Loucy (cell line): Measurements from ENCODE around the gene GCA.

ENCODE experiments used
- H2AFZ ChIP-seq: fragments of 200-600 bp; sonication (generic); 2 replicates; pipeline ENCODE4 v1.6.0; 2016; ENCODE audit warnings: antibody characterized with exemption, mild to moderate bottlenecking, low read length, moderate library complexity
- H3F3A ChIP-seq: fragments of 200-600 bp; 2 replicates; pipeline ENCODE4 v1.6.0; 2016; ENCODE audit warnings: antibody characterized with exemption, low read depth, mild to moderate bottlenecking
- H3K27me3 ChIP-seq: fragments of 200-600 bp; sonication (generic); 2 replicates; pipeline ENCODE4 v1.6.1; 2014; ENCODE audit warnings: low read length, mild to moderate bottlenecking; ENCODE audit not compliant: insufficient read depth, poor library complexity, severe bottlenecking
- H3K36me3 ChIP-seq: fragments of 200-600 bp; sonication (generic); 2 replicates; pipeline ENCODE4 v1.6.1; 2016; ENCODE audit warnings: low read length; ENCODE audit not compliant: insufficient read depth
- H3K4me1 ChIP-seq: fragments of 200-600 bp; sonication (generic); 2 replicates; pipeline ENCODE4 v1.5.1; 2014; ENCODE audit warnings: low read length, mild to moderate bottlenecking; ENCODE audit not compliant: insufficient read depth, poor library complexity, severe bottlenecking
- H3K4me2 ChIP-seq: fragments of 200-600 bp; sonication (generic); 2 replicates; pipeline ENCODE4 v1.6.0; 2014; ENCODE audit warnings: antibody characterized with exemption, low read length, low read depth, mild to moderate bottlenecking; ENCODE audit not compliant: poor library complexity, severe bottlenecking
- H3K4me3 ChIP-seq: fragments of 200-600 bp; sonication (generic); 2 replicates; pipeline ENCODE4 v1.5.1; 2014; ENCODE audit warnings: low read length, mild to moderate bottlenecking, mixed read lengths; ENCODE audit not compliant: poor library complexity, severe bottlenecking
- H3K79me2 ChIP-seq: fragments of 200-600 bp; sonication (generic); 2 replicates; pipeline ENCODE4 v1.6.1; 2014; ENCODE audit warnings: low read length; ENCODE audit not compliant: insufficient read depth
- H3K9ac ChIP-seq: fragments of 200-600 bp; sonication (generic); 2 replicates; pipeline ENCODE4 v1.6.0; 2014; ENCODE audit warnings: mild to moderate bottlenecking, low read depth, low read length, moderate library complexity; ENCODE audit not compliant: poor library complexity, severe bottlenecking
- H3K9me2 ChIP-seq: fragments of 200-600 bp; sonication (generic); replicated peaks from 2 replicates; pipeline ENCODE4 v1.6.1; 2016; ENCODE audit warnings: low read depth, low read length, mixed read lengths
- H3K9me3 ChIP-seq: fragments of 200-600 bp; sonication (generic); 2 replicates; pipeline ENCODE4 v1.6.1; 2014; ENCODE audit warnings: mild to moderate bottlenecking, antibody characterized with exemption, low read length, low read depth; ENCODE audit not compliant: insufficient read depth
- H4K20me1 ChIP-seq: fragments of 200-600 bp; sonication (generic); 2 replicates; pipeline ENCODE4 v1.6.0; 2014; ENCODE audit warnings: antibody characterized with exemption, low read length, mild to moderate bottlenecking; ENCODE audit not compliant: insufficient read depth, poor library complexity, severe bottlenecking
- CTCF ChIP-seq: fragments of 200-600 bp; sonication (generic); conservative IDR thresholded peaks from 2 replicates; pipeline ENCODE4 v1.5.1; 2014; ENCODE audit warnings: mild to moderate bottlenecking, antibody characterized with exemption, low read length
- EZH2phosphoT487 ChIP-seq: fragments of 200-600 bp; IDR thresholded peaks from 2 replicates; pipeline ENCODE4 v1.6.1; 2018; ENCODE audit warnings: antibody characterized with exemption, mild to moderate bottlenecking, moderate library complexity, borderline replicate concordance

GCA gene

GRCh38 chr2:162327806-162328205 is 16.1 kb upstream of the GCA start:
- Histone ChIP-seq H3K9me3 (no peaks in the 10 kb centered on the region), H3K27me3 (no peaks in the 10 kb centered on the region), H3K4me2 (no peak overlapping the region), H3K4me3 (no peak overlapping the region), H4K20me1 (no peaks in the 10 kb centered on the region), H3K9ac (no peak overlapping the region), H2AFZ (no peak overlapping the region), H3K36me3 (no peaks in the 10 kb centered on the region), H3K4me1 (no peaks in the 10 kb centered on the region), H3F3A (no peaks in the 10 kb centered on the region), H3K79me2 (no peaks in the 10 kb centered on the region), H3K9me2 (no peaks in the 10 kb centered on the region)
- TF ChIP-seq EZH2phosphoT487 (no peak), CTCF (no peak)

- no peaks in the 10 kb centered on the region for H3K79me2 ChIP-seq
- no peaks in the 10 kb centered on the region for H3K27me3 ChIP-seq
- no peaks in the 10 kb centered on the region for H3K9me2 ChIP-seq
- no peaks in the 10 kb centered on the region for H3K9me3 ChIP-seq
- H3K4me3 ChIP-seq: no peak overlapping the region
- no peak overlapping the region for H3K4me2 ChIP-seq
- TF ChIP-seq EZH2phosphoT487 (no peak), CTCF (no peak)
- no peaks in the 10 kb centered on the region for H3F3A ChIP-seq
- H3K36me3 ChIP-seq: no peaks in the 10 kb centered on the region
- no peaks in the 10 kb centered on the region for H3K4me1 ChIP-seq
- H2AFZ ChIP-seq: no peak overlapping the region
- no peak overlapping the region for H3K9ac ChIP-seq
- no peaks in the 10 kb centered on the region for H4K20me1 ChIP-seq
Measured at GRCh38 chr2:162328424-162329157, 15.3 kb upstream of the GCA start.

- H3K4me1 ChIP-seq: no peaks in the 10 kb centered on the region
- no peak overlapping the region for H3K4me2 ChIP-seq
- H4K20me1 ChIP-seq: no peaks in the 10 kb centered on the region
- H3K9me3 ChIP-seq: no peaks in the 10 kb centered on the region
- H3K36me3 ChIP-seq: no peaks in the 10 kb centered on the region
- H2AFZ ChIP-seq: no peak overlapping the region
- no peak overlapping the region for H3K9ac ChIP-seq
- no peaks in the 10 kb centered on the region for H3K27me3 ChIP-seq
- TF ChIP-seq EZH2phosphoT487 (no peak), CTCF (no peak)
- no peak overlapping the region for H3K4me3 ChIP-seq
- H3K79me2 ChIP-seq: no peaks in the 10 kb centered on the region
- H3F3A ChIP-seq: no peaks in the 10 kb centered on the region
- H3K9me2 ChIP-seq: no peaks in the 10 kb centered on the region
Measured at GRCh38 chr2:162330881-162331280, 13.1 kb upstream of the GCA start.
